IPS DF 4.7 (cell line): Measurements from ENCODE around the gene ATP5PD.
"Not testable (repeated sequence)": the region's sequence is repeated elsewhere in the genome, so short reads cannot be mapped to it uniquely, and the experiment has no call there.

Experiments
- DNase-seq: peaks from one replicate; pipeline ENCODE4 v3.0.0-alpha.2; 2013; ENCODE audit warnings: low spot score; ENCODE audit errors: extremely low read depth

ATP5PD gene

GRCh38 chr17:75077496-75078283 lies 30.9 kb upstream of the ATP5PD start:
- no peak for DNase-seq

- no peak for DNase-seq
Measured at GRCh38 chr17:75077072-75077495, 30.3 kb upstream of the ATP5PD start.

GRCh38 chr17:75075597-75076336 lies 29.0 kb upstream of the ATP5PD start:
- no peak for DNase-seq

DNA sequence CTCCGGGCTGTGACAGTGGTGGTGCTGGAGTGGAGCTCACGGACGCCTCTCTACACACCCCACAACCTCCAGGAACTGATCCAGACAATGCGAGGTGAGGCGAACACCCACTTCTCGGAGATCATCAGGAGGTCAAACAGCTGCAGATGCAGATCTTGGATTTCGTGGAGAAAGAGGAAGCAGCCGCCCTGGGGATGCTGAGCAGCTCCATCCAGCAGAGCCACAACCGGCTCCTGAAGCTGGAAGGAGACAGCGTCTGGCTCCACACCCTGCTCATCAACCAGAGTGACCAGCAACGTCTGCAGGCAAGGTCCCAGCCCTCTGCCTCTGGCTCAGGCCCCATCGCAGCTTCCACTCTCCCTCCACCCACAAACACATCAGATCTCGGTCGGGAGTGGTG lies 27.8 kb upstream of the ATP5PD start:
- no peak for DNase-seq

DNA sequence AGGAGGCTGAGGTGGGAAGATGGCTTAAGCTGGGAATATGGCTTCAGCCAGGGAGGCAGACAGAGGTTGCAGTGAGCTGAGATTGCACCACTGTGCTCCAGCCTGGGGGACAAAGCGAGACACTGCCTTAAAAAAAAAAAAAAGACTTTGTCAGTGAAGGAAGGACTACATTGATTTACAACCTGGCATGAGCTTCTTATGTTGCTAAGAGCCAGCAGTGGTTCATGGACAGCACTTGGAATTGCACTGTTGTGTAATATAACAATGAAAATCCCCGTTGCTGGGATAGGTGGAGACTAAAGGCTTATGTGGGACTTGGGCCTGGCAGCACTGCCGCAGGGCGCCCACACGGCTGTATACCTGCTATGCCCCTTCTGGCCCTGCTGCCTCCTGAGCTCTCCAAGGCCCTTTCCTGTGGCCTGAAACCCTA lies 26.9 kb upstream of the ATP5PD start:
- DNase-seq, result no peak

GRCh38 chr17:75072909-75073308 lies 26.1 kb upstream of the ATP5PD start:
- not testable (repeated sequence) for DNase-seq

GRCh38 chr17:75071478-75072271 lies 24.9 kb upstream of the ATP5PD start:
- not testable (repeated sequence) for DNase-seq

DNA sequence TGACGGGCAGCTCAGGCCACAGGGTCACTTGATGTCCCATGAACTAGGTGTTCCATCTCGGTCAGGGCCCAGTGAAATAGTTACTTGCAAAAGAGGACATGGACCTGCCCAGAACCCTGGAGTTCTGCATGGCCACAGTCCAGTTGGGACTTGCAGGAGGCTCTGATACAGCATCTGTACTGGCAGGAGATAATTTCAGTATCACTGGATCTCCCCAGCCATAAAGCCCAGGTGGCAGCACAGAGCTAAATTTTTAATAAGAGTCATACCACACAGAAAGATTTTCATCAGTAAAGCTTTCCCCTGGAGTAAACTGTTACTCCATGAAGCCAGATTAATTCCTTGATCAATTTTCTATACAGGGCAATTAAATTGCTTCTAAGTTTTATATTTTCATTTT lies 23.0 kb upstream of the ATP5PD start:
- no peak for DNase-seq

DNA sequence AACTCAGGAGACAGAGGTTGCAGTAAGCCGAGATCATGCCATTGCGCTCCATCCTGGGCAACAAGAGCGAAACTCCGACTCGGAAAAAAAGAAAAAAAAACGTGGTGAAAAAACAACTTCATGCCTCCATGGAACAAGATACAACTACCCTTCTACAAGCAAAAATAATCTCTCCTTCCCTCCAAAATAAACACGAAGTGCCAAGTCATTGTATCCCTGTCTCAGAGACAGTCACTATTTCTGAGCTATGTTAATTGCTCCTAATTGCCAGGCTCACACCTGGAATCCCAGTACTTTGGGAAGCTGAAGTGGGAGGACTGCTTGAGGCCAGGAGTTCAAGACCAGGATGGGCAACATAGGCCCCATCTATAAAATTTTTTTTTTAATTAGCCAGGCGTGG lies 22.0 kb upstream of the ATP5PD start:
- DNase-seq, result no peak

DNA sequence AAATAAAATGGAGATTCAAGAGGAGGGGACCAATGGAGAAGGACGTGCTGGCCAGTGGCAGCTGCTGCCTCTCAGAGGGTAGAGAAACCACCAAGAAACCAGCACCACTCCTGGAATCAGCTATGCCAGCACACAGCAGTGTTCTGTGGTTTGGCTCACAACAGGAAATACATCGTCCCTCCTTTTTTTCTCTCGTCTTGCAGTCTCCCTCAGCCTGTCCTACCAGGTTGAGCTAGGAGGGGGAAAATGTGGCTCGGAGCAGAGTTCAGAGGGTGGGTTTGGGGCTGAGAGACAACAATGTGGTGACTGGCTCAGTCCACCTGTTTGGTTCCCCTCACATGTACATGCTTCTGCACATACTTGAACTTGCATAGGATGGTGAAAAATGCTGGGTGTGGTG lies 21.1 kb upstream of the ATP5PD start:
- DNase-seq, result no peak

DNA sequence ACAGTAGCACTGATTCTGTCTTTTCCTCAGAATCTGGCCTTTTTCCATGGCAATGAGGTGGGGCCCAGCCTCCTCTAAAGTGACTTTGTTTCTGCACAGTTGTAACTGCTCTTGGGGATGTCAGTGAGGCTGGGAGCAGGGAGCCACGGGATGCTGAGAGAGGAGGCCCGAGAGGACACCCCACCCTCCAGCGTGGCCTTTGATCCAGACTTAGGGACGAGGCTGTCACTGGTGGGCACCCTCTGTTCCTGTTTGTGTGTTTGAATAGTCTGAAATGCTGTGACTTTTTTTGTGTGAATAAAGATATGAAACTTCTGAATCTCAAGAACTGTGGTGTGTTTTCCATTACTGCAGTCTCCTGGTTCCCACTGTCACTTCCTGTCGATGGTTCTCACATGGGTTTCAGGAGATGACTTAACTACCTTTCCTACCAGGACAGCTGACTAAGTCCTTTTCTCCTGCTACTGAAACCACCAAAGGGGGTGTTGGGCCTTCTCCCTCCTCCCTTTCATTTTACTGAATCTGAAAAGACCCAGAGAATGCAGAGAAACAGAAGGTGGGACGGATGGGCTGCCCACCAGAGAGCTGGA lies 18.9 kb upstream of the ATP5PD start:
- DNase-seq, result no peak

DNA sequence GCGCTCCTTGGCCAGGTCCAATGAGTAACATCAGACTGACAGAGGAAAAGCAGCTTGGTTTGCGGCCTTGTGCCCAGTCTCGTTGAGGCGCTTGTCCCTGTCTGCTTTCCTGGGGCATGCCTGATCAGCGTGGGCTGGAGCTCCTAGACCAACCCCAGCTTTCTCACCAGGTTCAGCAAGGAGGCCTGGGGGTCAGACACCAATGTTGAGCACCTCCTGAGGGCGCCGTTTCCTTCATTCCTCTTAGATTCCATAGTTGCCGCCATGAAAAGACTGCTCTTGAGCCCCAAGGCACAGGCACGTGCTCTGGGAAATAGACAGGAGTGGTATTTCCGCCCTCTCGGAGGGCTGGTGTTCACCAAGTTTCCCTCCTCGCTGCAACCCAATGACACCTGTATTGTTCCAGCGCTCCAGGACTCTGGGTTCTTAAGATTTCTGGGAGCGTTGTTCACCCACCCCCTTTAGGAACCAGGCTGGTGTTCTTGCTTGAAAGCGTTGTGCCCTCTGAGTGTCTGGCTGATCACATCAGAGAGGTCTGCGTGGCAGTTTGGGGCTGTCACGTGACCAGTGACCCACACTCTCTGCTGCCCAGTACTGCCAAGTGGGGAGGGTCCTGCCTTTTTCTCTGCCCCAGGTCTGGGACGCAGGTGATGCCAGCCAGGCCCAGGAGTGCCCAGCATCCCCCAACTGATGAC lies 18.2 kb upstream of the ATP5PD start:
- DNase-seq, result no peak

DNA sequence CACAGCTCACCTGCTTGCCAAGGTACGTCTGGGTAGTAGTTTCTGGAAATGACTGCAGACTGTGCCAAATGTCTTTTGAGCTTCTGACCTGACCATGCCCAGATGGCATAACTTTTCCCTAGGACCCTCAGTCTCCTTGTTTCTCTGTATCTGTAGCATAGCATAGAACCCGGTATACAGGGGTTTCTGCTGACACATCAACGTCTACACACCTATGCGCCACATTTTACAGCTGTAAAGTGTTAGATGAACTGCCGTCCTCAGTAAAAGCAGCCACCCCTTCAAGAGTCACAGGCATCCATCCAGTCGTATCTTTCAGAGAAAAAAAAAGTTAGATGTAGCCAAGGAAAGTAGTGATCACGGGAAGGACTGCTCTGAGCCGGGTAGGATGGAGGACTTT lies 17.7 kb upstream of the ATP5PD start:
- no peak for DNase-seq

GRCh38 chr17:75064040-75064439 lies 17.3 kb upstream of the ATP5PD start:
- no peak for DNase-seq

GRCh38 chr17:75063626-75064025 lies 16.9 kb upstream of the ATP5PD start:
- no peak for DNase-seq

GRCh38 chr17:75063201-75063600 lies 16.4 kb upstream of the ATP5PD start:
- no peak for DNase-seq

GRCh38 chr17:75061618-75062017 lies 14.8 kb upstream of the ATP5PD start:
- no peak for DNase-seq

DNA sequence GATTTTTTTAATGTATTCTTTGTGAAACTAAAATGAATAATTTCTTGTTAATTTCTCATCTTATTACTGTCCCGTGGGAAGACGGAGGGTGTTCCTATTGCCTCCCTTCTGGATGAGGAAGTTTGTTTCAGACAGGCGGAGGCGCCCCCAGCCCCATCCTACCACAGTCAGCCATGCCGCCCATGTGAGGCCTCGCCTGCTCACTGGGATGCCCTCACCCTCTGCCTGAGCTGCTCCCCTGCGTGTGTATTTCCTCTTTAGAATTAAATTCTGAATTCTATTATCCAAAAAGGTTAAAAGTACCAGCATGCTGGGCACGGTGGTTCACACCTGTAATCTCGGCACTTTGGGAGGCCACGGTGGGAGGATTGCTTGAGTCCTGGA lies 14.3 kb upstream of the ATP5PD start:
- no peak for DNase-seq

GRCh38 chr17:75060434-75061054 lies 13.8 kb upstream of the ATP5PD start:
- DNase-seq, result no peak
